WTC11 (cell line): ENCODE measurements around the gene UBE2S. TPM values are rescaled to one million over a fixed set of nuclear protein-coding genes. Genes with fewer than 3 reads are reported as not detected.

Experiments used
- ATAC-seq: fragments of 200-7000 bp; cut with Tn5 transposase; 2 replicates; pipeline ENCODE4 v1.10.0; 2021; ENCODE audit warnings: mild to moderate bottlenecking, moderate library complexity
- CTCF ChIA-PET: fragments of 300-600 bp; sonication (Branson Sonifier 250); formaldehyde crosslinking; loops from one replicate; lab custom pipeline; 2021; ENCODE audit warnings: antibody characterized with exemption; lab: Charles Lee
- POLR2A ChIA-PET: fragments of 350-600 bp; sonication (Branson Sonifier 250); formaldehyde crosslinking; loops from one replicate; lab custom pipeline; 2021; ENCODE audit warnings: antibody characterized with exemption; lab: Charles Lee
- DNase-seq: peaks from one replicate; pipeline ENCODE4 v3.0.0; 2021; ENCODE audit warnings: low spot score
- H3K27ac Mint-ChIP-seq: 2 replicates; pipeline ENCODE4 v1.8.0; 2021; ENCODE audit warnings: mixed read lengths
- H3K27me3 Mint-ChIP-seq: 2 replicates; pipeline ENCODE4 v1.8.0; 2021; ENCODE audit warnings: low read depth, mild to moderate bottlenecking, moderate library complexity, mixed read lengths
- H3K36me3 Mint-ChIP-seq: 2 replicates; pipeline ENCODE4 v1.8.0; 2021; ENCODE audit warnings: mixed read lengths
- H3K4me1 Mint-ChIP-seq: 2 replicates; pipeline ENCODE4 v1.8.0; 2022; ENCODE audit warnings: mixed read lengths
- H3K4me3 Mint-ChIP-seq: 2 replicates; pipeline ENCODE4 v1.8.0; 2021; ENCODE audit warnings: mild to moderate bottlenecking, moderate library complexity, mixed read lengths
- H3K9me3 Mint-ChIP-seq: 2 replicates; pipeline ENCODE4 v1.8.0; 2021; ENCODE audit warnings: mixed read lengths
- ARID4B ChIP-seq: sonication (generic); formaldehyde crosslinking; IDR thresholded peaks from 2 replicates; pipeline ENCODE4 v1.8.0; 2023; ENCODE audit warnings: missing genetic modification reagents, mild to moderate bottlenecking, borderline replicate concordance
- ATF2 ChIP-seq: sonication (generic); formaldehyde crosslinking; IDR thresholded peaks from 2 replicates; pipeline ENCODE4 v1.8.1; 2022; ENCODE audit warnings: low read depth, missing genetic modification reagents, borderline replicate concordance
- CREM ChIP-seq: sonication (generic); formaldehyde crosslinking; IDR thresholded peaks from 2 replicates; pipeline ENCODE4 v1.8.1; 2022; ENCODE audit warnings: mild to moderate bottlenecking, missing genetic modification reagents, moderate library complexity
- CTCF ChIP-seq: fragments of 200-600 bp; IDR thresholded peaks from 2 replicates; pipeline ENCODE4 v1.8.0; 2022; ENCODE audit warnings: antibody characterized with exemption
- E2F1 ChIP-seq: sonication (generic); formaldehyde crosslinking; IDR thresholded peaks from 2 replicates; pipeline ENCODE4 v1.8.0; 2022; ENCODE audit warnings: mild to moderate bottlenecking, missing genetic modification reagents
- E2F5 ChIP-seq: sonication (generic); formaldehyde crosslinking; IDR thresholded peaks from 2 replicates; pipeline ENCODE4 v1.8.1; 2022; ENCODE audit warnings: mild to moderate bottlenecking, moderate library complexity, missing genetic modification reagents
- GRHL2 ChIP-seq: fragments of 250-450 bp; sonication (Bioruptor Pico); IDR thresholded peaks from 2 replicates; pipeline ENCODE4 v1.8.0; 2022; ENCODE audit warnings: mild to moderate bottlenecking, moderate library complexity; ENCODE audit not compliant: insufficient replicate concordance, severe bottlenecking
- NR1H2 ChIP-seq: sonication (generic); formaldehyde crosslinking; IDR thresholded peaks from 2 replicates; pipeline ENCODE4 v1.9.0; 2021; ENCODE audit warnings: mild to moderate bottlenecking, moderate library complexity, missing genetic modification reagents
- OVOL2 ChIP-seq: fragments of 250-450 bp; sonication (Bioruptor Pico); IDR thresholded peaks from 2 replicates; pipeline ENCODE4 v1.9.0; 2021; ENCODE audit warnings: mild to moderate bottlenecking, borderline replicate concordance
- PRDM15 ChIP-seq: sonication (generic); formaldehyde crosslinking; IDR thresholded peaks from 2 replicates; pipeline ENCODE4 v1.8.0; 2022; ENCODE audit warnings: missing genetic modification reagents
- PRRX2 ChIP-seq: fragments of 250-450 bp; sonication (Bioruptor Pico); IDR thresholded peaks from 2 replicates; pipeline ENCODE4 v1.8.0; 2021; ENCODE audit warnings: mild to moderate bottlenecking
- SMAD3 ChIP-seq: sonication (generic); formaldehyde crosslinking; IDR thresholded peaks from 2 replicates; pipeline ENCODE4 v1.8.0; 2022; ENCODE audit warnings: missing genetic modification reagents, mild to moderate bottlenecking, borderline replicate concordance
- SMAD4 ChIP-seq: sonication (generic); formaldehyde crosslinking; IDR thresholded peaks from 2 replicates; pipeline ENCODE4 v1.8.0; 2022; ENCODE audit warnings: mild to moderate bottlenecking, missing genetic modification reagents
- SP1 ChIP-seq: sonication (generic); formaldehyde crosslinking; conservative IDR thresholded peaks from 2 replicates; pipeline ENCODE4 v1.8.1; 2022; ENCODE audit warnings: missing genetic modification reagents
- TEAD4 ChIP-seq: sonication (generic); formaldehyde crosslinking; IDR thresholded peaks from 2 replicates; pipeline ENCODE4 v1.8.0; 2022; ENCODE audit warnings: mild to moderate bottlenecking, missing genetic modification reagents
- TP53 ChIP-seq: sonication (generic); formaldehyde crosslinking; IDR thresholded peaks from 2 replicates; pipeline ENCODE4 v1.8.1; 2023; ENCODE audit warnings: mild to moderate bottlenecking, missing genetic modification reagents
- USF2 ChIP-seq: sonication (generic); formaldehyde crosslinking; IDR thresholded peaks from 2 replicates; pipeline ENCODE4 v1.8.1; 2023; ENCODE audit warnings: mild to moderate bottlenecking, missing genetic modification reagents, moderate library complexity
- ZBTB21 ChIP-seq: sonication (generic); formaldehyde crosslinking; IDR thresholded peaks from 2 replicates; pipeline ENCODE4 v1.8.1; 2023; ENCODE audit warnings: mild to moderate bottlenecking, missing genetic modification reagents, borderline replicate concordance
- ZNF396 ChIP-seq: fragments of 250-450 bp; sonication (Bioruptor Pico); IDR thresholded peaks from 2 replicates; pipeline ENCODE4 v1.8.0; 2021; ENCODE audit warnings: mild to moderate bottlenecking, moderate library complexity, borderline replicate concordance
- ZSCAN18 ChIP-seq: fragments of 250-450 bp; sonication (Bioruptor Pico); IDR thresholded peaks from 2 replicates; pipeline ENCODE4 v2.1.2; 2022; ENCODE audit warnings: mild to moderate bottlenecking, moderate library complexity
- total RNA-seq: library from RNA; stranded (reverse); gene quantifications from 3 replicates; pipeline ENCODE4 v1.2.3, GENCODE V29; 2021

UBE2S gene
- total RNA-seq, 1 experiment from 2014 or later, result 442 TPM

GRCh38 chr19:55352549-55353145 is 54.9 kb downstream of the UBE2S start (continued):
- TF ChIP-seq ARID4B (CRISPR knock-in tag) (no peak), NR1H2 (CRISPR knock-in tag) (no peak), ATF2 (CRISPR knock-in tag) (no peak), PRRX2 (CRISPR knock-in tag) (no peak), TP53 (CRISPR knock-in tag) (no peak), ZNF396 (CRISPR knock-in tag) (no peak), PRDM15 (no peak), CTCF (no peak), E2F5 (no peak)
- TF ChIP-seq, all 79 proteins: peak for 0

- H3K9me3 Mint-ChIP-seq, result no peaks in the 10 kb centered on the region
- H3K27ac Mint-ChIP-seq, result no peak overlapping the region
- ATAC-seq, result no peak
- no peak for DNase-seq
- ChIA-PET CTCF (interaction anchor here (1.5 kb wide), 1 partner anchor 51 kb away, joined by 5 read pairs; no protein-coding TSS in a partner anchor), POLR2A (interaction anchor here (1.6 kb wide), 1 partner anchor 13 kb away, joined by 5 read pairs; no protein-coding TSS in a partner anchor)
- H3K36me3 Mint-ChIP-seq, result no peaks in the 10 kb centered on the region
- H3K4me1 Mint-ChIP-seq, result peaks cover 51% of the 10 kb centered on the region
- no peak overlapping the region for H3K4me3 Mint-ChIP-seq
- peaks cover 63% of the 10 kb centered on the region for H3K27me3 Mint-ChIP-seq
- TF ChIP-seq USF2 (CRISPR knock-in tag) (no peak), ZBTB21 (CRISPR knock-in tag) (no peak), ZSCAN18 (CRISPR knock-in tag) (no peak), ZNF396 (CRISPR knock-in tag) (no peak), SMAD3 (CRISPR knock-in tag) (no peak), OVOL2 (CRISPR knock-in tag) (no peak), SP1 (no peak), CREM (CRISPR knock-in tag) (no peak), TEAD4 (CRISPR knock-in tag) (no peak), NR1H2 (CRISPR knock-in tag) (no peak), GRHL2 (no peak), E2F1 (CRISPR knock-in tag) (no peak), SMAD4 (CRISPR knock-in tag) (no peak)
Observed at GRCh38 chr19:55352040-55352439, 55.5 kb downstream of the UBE2S start.
